Panc1 (cell line): Measurements from ENCODE around the gene TMEM220. TPM values are rescaled to one million over a fixed set of nuclear protein-coding genes. Genes with fewer than 3 reads are reported as not detected.

Experiments
- ATAC-seq: fragments of 200-7000 bp; cut with Tn5 transposase; 2 replicates; pipeline ENCODE4 v1.9.1; 2020; ENCODE audit warnings: mild to moderate bottlenecking, moderate library complexity
- BruUV-seq: library from RNA; stranded (reverse); fragments of 400-500 nt; replicated peaks from 2 replicates; lab custom pipeline; 2021; lab: Mats Ljungman, UMichigan
- CTCF ChIA-PET: fragments of 300-600 bp; sonication (Branson Sonifier 250); formaldehyde crosslinking; loops from one replicate; lab custom pipeline; 2022; ENCODE audit warnings: antibody characterized with exemption; lab: Charles Lee
- POLR2A ChIA-PET: fragments of 300-600 bp; sonication (Branson Sonifier 250); formaldehyde crosslinking; loops from one replicate; lab custom pipeline; 2022; ENCODE audit warnings: antibody characterized with exemption; lab: Charles Lee
- DNase-seq: peaks from one replicate; pipeline ENCODE4 v3.0.0-alpha.2; 2010; ENCODE audit warnings: low read depth, low spot score
- H3K27ac ChIP-seq: 2 replicates; pipeline ENCODE4 v1.5.1; 2011; ENCODE audit warnings: mild to moderate bottlenecking, low read length, inconsistent platforms
- H3K27me3 ChIP-seq: fragments of 200-500 bp; sonication (Bioruptor generic); 2 replicates; pipeline ENCODE4 v1.6.0; 2014; ENCODE audit warnings: low read length, inconsistent platforms; ENCODE audit not compliant: control insufficient read depth, insufficient read depth
- H3K36me3 ChIP-seq: fragments of 200-500 bp; sonication (Bioruptor generic); 2 replicates; pipeline ENCODE4 v1.5.1; 2014; ENCODE audit warnings: inconsistent platforms, mild to moderate bottlenecking, low read length, moderate library complexity; ENCODE audit not compliant: control insufficient read depth, insufficient read depth
- H3K4me1 ChIP-seq: 2 replicates; pipeline ENCODE4 v1.5.1; 2011; ENCODE audit warnings: inconsistent platforms, mild to moderate bottlenecking, low read length, moderate library complexity; ENCODE audit not compliant: control insufficient read depth, insufficient read depth
- H3K4me3 ChIP-seq, 2 experiments: 2 replicates each; pipeline ENCODE4 v1.5.1; 2011 to 2012; ENCODE audit warnings: low read depth in 2 of 2, low read length in 2 of 2, mild to moderate bottlenecking in 2 of 2, inconsistent platforms in 1 of 2, moderate library complexity in 1 of 2
- H3K9me3 ChIP-seq: fragments of 200-500 bp; sonication (Bioruptor generic); 2 replicates; pipeline ENCODE4 v1.5.1; 2014; ENCODE audit warnings: low read depth, mild to moderate bottlenecking, inconsistent platforms, low read length, moderate library complexity; ENCODE audit not compliant: control insufficient read depth, insufficient read depth
- CTCF ChIP-seq: fragments of 450-650 bp; IDR thresholded peaks from 2 replicates; pipeline ENCODE4 v1.5.1; 2017; ENCODE audit warnings: mild to moderate bottlenecking
- POLR2AphosphoS5 ChIP-seq: IDR thresholded peaks from 2 replicates; pipeline ENCODE4 v1.6.1; 2012; ENCODE audit warnings: mild to moderate bottlenecking, low read depth, low read length, moderate library complexity
- REST ChIP-seq, 2 experiments: IDR thresholded peaks; 2 replicates each; pipeline ENCODE4 v1.6.1; 2011 to 2012; ENCODE audit warnings: low read depth in 2 of 2, control low read depth in 1 of 2, low read length in 1 of 2, mild to moderate bottlenecking in 1 of 2, moderate library complexity in 1 of 2; ENCODE audit not compliant: insufficient read depth in 1 of 2
- SIN3A ChIP-seq: IDR thresholded peaks from 2 replicates; pipeline ENCODE4 v1.6.1; 2012; ENCODE audit warnings: low read depth, mild to moderate bottlenecking, low read length, moderate library complexity, borderline replicate concordance; ENCODE audit not compliant: insufficient read depth
- TCF7L2 ChIP-seq: IDR thresholded peaks from 2 replicates; pipeline ENCODE4 v1.6.1; 2011; ENCODE audit warnings: mild to moderate bottlenecking, low read depth, low read length, inconsistent platforms
- in situ Hi-C: cut with HindIII; loops from 2 replicates; pipeline ENCODE4 v1.10.0; 2016; ENCODE audit warnings: low sequenced_read_pairs, low pct_unique_long_range_greater_than_20kb
- intact Hi-C: fragments of 100-400 bp; cut with micrococcal nuclease; formaldehyde crosslinking; loops from one replicate; pipeline ENCODE4 v1.10.0; 2022; ENCODE audit not compliant: unreplicated experiment
- total RNA-seq: library from RNA; stranded (reverse); gene quantifications from one replicate; pipeline ENCODE4 v1.2.1, GENCODE V29; 2021; ENCODE audit not compliant: unreplicated experiment

Gene TMEM220
- total RNA-seq, 1 experiment from 2014 or later = 9.3 TPM

GRCh38 chr17:10741416-10742135, 11.8 kb upstream of the TMEM220 start:
- in situ Hi-C loops = no loop called here
- CTCF ChIA-PET = interaction anchor here (0.7 kb wide), 1 partner anchor 37 kb away, joined by 6 read pairs; no protein-coding TSS in a partner anchor
- intact Hi-C loops = no loop called here
- Histone ChIP-seq H3K4me3 (no peak overlapping the region), H3K4me1 (no peaks in the 10 kb centered on the region), H3K27ac (no peak overlapping the region), H3K36me3 (no peaks in the 10 kb centered on the region), H3K9me3 (no peaks in the 10 kb centered on the region), H3K27me3 (no peaks in the 10 kb centered on the region)
- POLR2A ChIA-PET = no interaction called here
- ATAC-seq = no peak
- no TSS peak for BruUV-seq
- DNase-seq = no peak
- TF ChIP-seq SIN3A (no peak), REST (IDR thresholded peaks at IDR 0.05; ENCODE audit: insufficient read depth in 1 of 2, low read depth in 2 of 2, low read length in 1 of 2) (no peak), CTCF (no peak), TCF7L2 (no peak), POLR2AphosphoS5 (no peak)

GRCh38 chr17:10739386-10739785, 9.6 kb upstream of the TMEM220 start:
- ChIA-PET CTCF (interaction anchor here (0.7 kb wide), 1 partner anchor 59 kb away, joined by 3 read pairs; no protein-coding TSS in a partner anchor), POLR2A (no interaction called here)
- Histone ChIP-seq H3K4me3 (no peak overlapping the region), H3K27ac (no peak overlapping the region), H3K36me3 (no peaks in the 10 kb centered on the region), H3K9me3 (no peaks in the 10 kb centered on the region), H3K27me3 (no peaks in the 10 kb centered on the region), H3K4me1 (no peaks in the 10 kb centered on the region)
- no peak for TF ChIP-seq REST (IDR thresholded peaks at IDR 0.05; ENCODE audit: insufficient read depth in 1 of 2, low read depth in 2 of 2, low read length in 1 of 2)
- no peak for TF ChIP-seq TCF7L2
- TF ChIP-seq CTCF = no peak
- TF ChIP-seq POLR2AphosphoS5 = no peak
- ATAC-seq (no peak), DNase-seq (no peak)
- in situ Hi-C loops = no loop called here
- intact Hi-C loops = no loop called here
- BruUV-seq = no TSS peak
